Hematopoietic multipotent progenitor cell (in vitro differentiated cells): ENCODE data around the gene SERPINH1. TPM values are rescaled to one million over a fixed set of nuclear protein-coding genes. Genes with fewer than 3 reads are reported as not detected.

Experiments used
- DNase-seq, 3 donors: peaks; one replicate each; pipeline ENCODE4 v3.0.0-alpha.2; 2011 to 2015; ENCODE audit warnings: low read depth in 2 of 3, low spot score in 2 of 3
- total RNA-seq: library from RNA; depleted of rRNA; stranded (reverse); fragments of >200 nt; gene quantifications from one replicate; pipeline ENCODE4 v1.2.3, GENCODE V29; 2012

Gene SERPINH1
- total RNA-seq, 1 donor, result 92.4 TPM

- peak; percentile 63 to 87 (median 71) for DNase-seq
These were observed 29.6 kb upstream of the SERPINH1 start for GRCh38 chr11:75532200-75533048.

- DNase-seq, result no peak
These were observed 28.2 kb upstream of the SERPINH1 start for GRCh38 chr11:75533896-75534258.

- peak in 1 of 3 donors; percentile 36 for DNase-seq
These were observed 27.6 kb upstream of the SERPINH1 start for GRCh38 chr11:75534259-75535069.

GRCh38 chr11:75535071-75535470 is 27.0 kb upstream of the SERPINH1 start:
- peak in 1 of 3 donors; percentile 62 for DNase-seq

- DNase-seq, result peak in 1 of 3 donors; percentile 58
These were observed 25.0 kb upstream of the SERPINH1 start for GRCh38 chr11:75536786-75537641.

GRCh38 chr11:75537740-75538139 is 24.3 kb upstream of the SERPINH1 start:
- DNase-seq, result no peak

- no peak for DNase-seq
These were observed 23.7 kb upstream of the SERPINH1 start for GRCh38 chr11:75538150-75538942.

- DNase-seq, result no peak
These were observed 22.4 kb upstream of the SERPINH1 start for GRCh38 chr11:75539459-75540334.

- DNase-seq, result no peak
These were observed 20.6 kb upstream of the SERPINH1 start for GRCh38 chr11:75541193-75542087.

- DNase-seq, result no peak
These were observed 20.0 kb upstream of the SERPINH1 start for GRCh38 chr11:75542088-75542438.

GRCh38 chr11:75543806-75544205 is 18.2 kb upstream of the SERPINH1 start:
- no peak for DNase-seq

- DNase-seq, result no peak
These were observed 14.9 kb upstream of the SERPINH1 start for GRCh38 chr11:75547177-75547576.

GRCh38 chr11:75547617-75548058 is 14.4 kb upstream of the SERPINH1 start:
- peak in 2 of 3 donors; percentile 46 to 58 for DNase-seq

GRCh38 chr11:75548595-75549272 is 13.3 kb upstream of the SERPINH1 start:
- no peak for DNase-seq

- peak in 1 of 3 donors; percentile 33 for DNase-seq
These were observed 12.6 kb upstream of the SERPINH1 start for GRCh38 chr11:75549370-75549958.

GRCh38 chr11:75553182-75553581 is 8.9 kb upstream of the SERPINH1 start:
- no peak for DNase-seq

- DNase-seq, result no peak
These were observed 8.2 kb upstream of the SERPINH1 start for GRCh38 chr11:75553889-75554257.
